SIG-M5 treated with dmso at 0.1 percent for 504 hours (cell line): ENCODE measurements around the gene C6orf163.

Experiments
- DNase-seq: peaks from one replicate; lab custom pipeline; 2025; ENCODE audit not compliant: unreplicated experiment; lab: John Stamatoyannopoulos, UW

C6orf163 gene

DNA sequence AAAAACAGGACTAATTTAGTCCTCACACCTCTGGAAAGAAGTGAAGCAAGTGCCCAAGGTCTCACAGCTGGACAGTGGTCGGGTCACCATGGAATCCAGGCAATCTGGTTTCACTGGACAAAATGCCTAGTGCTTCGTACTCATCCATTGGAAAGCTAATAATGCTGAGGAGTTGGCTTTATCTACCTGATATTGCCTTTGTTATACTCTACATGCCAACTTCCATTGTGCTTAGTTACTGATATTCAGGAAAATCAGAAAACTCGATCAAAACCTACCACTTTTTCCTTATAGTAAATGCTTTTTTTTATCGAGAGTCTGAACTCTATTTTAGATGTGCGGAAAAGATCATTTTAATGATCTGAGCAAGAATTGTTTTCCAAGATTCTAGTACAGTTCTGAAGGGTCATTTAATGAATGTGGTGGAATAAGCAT lies 64.1 kb downstream of the C6orf163 start:
- no peak for DNase-seq
